HL-60 (cell line): ENCODE data around the gene FOXP4.

Experiments used
- DNase-seq, 2 experiments: peaks; one replicate each; pipeline ENCODE4 v3.0.0-alpha.2; 2010 to 2020; ENCODE audit warnings: low read depth in 1 of 2, low spot score in 1 of 2
- H3K27ac ChIP-seq: fragments of 250-450 bp; sonication (Bioruptor Pico); replicated peaks from 2 replicates; pipeline ENCODE4 v1.5.1; 2020; ENCODE audit warnings: mild to moderate bottlenecking, moderate library complexity
- H3K27me3 ChIP-seq: fragments of 250-450 bp; sonication (Bioruptor Pico); 2 replicates; pipeline ENCODE4 v1.5.1; 2021; ENCODE audit warnings: mild to moderate bottlenecking, moderate library complexity; ENCODE audit not compliant: insufficient read depth, poor library complexity, severe bottlenecking
- H3K4me3 ChIP-seq: replicated peaks from 2 replicates; pipeline ENCODE4 v1.5.1; 2011; ENCODE audit warnings: mild to moderate bottlenecking, control low read depth, low read length; ENCODE audit not compliant: insufficient read depth
- GABPA ChIP-seq: IDR thresholded peaks from 2 replicates; pipeline ENCODE4 v1.6.1; 2012; ENCODE audit warnings: low read depth
- POLR2AphosphoS5 ChIP-seq: IDR thresholded peaks from 2 replicates; pipeline ENCODE4 v1.6.1; 2012; ENCODE audit warnings: low read depth
- SPI1 ChIP-seq: IDR thresholded peaks from 2 replicates; pipeline ENCODE4 v1.6.1; 2012; ENCODE audit warnings: low read depth, mild to moderate bottlenecking, borderline replicate concordance
- TF ChIP-seq, protein P1 (sequence below): IDR thresholded peaks from one replicate; pipeline ENCODE4 v1.5.1; 2011; ENCODE audit warnings: low read length, control low read depth, inconsistent platforms; ENCODE audit not compliant: insufficient read depth
- TF ChIP-seq, protein P2 (sequence below): IDR thresholded peaks from 2 replicates; pipeline ENCODE4 v1.6.1; 2012; ENCODE audit warnings: low read depth; ENCODE audit not compliant: insufficient replicate concordance

FOXP4 gene

DNA sequence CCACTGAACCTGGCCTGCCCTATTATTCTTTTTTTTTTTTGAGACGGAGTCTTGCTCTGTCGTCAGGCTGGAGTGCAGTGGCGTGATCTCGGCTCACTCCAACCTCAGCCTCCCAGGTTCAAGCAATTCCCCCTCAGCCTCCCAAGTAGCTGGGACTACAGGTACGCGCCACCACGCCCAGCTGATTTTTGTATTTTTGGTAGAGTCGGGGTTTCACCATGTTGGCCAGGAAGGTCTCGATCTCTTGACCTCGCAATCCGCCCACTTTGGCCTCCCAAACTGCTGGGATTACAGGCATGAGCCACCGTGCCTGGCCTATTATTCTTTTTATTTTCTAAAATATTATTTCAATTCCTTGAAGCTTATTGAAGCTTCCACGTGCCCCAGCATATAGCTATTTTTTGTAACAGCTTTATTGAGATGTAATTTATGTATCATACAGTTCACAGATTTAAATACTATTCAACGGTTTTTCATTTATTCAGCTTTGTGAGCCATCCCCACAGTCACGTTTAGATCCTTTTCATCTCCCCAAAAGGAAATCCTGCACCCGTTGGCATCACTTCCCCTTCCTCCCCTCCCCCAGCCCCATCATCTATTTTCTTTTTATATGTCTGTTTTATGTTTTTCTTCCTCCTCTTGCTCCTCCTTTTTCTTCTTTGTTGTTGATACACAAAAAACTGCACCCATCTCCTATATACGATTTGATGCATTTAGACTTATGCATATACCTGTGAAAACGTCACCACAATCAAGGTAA, 78.6 kb downstream of the FOXP4 start:
- H3K27me3 ChIP-seq: no peaks in the 10 kb centered on the region
- TF ChIP-seq SPI1: peak; percentile 3; the same call in 1 of the 2 replicates
- TF ChIP-seq POLR2AphosphoS5: no peak
- H3K4me3 ChIP-seq: no peak overlapping the region
- DNase-seq: no peak
- H3K27ac ChIP-seq: no peak overlapping the region

DNA sequence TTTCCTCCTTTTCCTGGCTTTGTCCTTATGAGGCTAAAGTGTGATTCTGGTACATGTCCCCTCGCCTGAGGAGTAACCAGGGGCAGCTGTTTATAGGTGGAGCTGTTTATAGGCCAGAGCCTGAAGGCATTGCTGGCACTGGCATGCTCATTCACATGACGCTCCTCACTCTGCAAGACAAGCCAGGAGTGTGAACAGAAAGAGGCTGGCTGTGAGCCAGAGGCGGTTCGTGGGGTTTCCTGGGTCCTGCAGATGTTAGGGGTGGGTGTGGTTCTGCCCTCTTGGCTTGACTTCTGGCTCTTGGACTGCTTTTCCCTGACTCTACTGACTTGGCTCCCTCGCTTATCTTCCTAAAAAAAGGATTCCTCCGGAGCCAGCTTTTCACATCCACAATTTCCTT, 79.3 kb downstream of the FOXP4 start:
- no peaks in the 10 kb centered on the region for H3K27me3 ChIP-seq
- H3K27ac ChIP-seq: no peak overlapping the region
- DNase-seq: no peak
- no peak overlapping the region for H3K4me3 ChIP-seq
- no peak for TF ChIP-seq SPI1

DNA sequence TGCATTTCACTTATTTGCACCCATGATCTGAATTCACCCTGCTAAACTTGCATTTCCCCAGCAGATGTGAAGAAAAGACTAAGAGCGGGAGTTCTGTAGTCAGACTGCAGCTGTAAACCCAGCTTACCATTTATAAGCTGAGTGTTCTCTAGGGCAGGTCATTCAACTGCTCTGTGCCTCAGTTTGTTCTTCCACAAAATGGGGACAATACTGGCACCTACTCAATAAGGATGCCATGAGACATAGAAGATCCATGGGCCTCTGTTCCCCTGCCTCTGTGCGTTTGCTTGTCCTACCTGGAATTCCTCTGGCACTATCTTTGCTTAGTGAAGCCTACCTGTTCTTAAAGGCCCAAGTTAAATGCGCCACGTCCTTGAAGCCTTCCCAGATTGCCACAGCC, 79.8 kb downstream of the FOXP4 start:
- TF ChIP-seq POLR2AphosphoS5: no peak
- TF ChIP-seq SPI1: no peak
- TF ChIP-seq, protein P1, sequence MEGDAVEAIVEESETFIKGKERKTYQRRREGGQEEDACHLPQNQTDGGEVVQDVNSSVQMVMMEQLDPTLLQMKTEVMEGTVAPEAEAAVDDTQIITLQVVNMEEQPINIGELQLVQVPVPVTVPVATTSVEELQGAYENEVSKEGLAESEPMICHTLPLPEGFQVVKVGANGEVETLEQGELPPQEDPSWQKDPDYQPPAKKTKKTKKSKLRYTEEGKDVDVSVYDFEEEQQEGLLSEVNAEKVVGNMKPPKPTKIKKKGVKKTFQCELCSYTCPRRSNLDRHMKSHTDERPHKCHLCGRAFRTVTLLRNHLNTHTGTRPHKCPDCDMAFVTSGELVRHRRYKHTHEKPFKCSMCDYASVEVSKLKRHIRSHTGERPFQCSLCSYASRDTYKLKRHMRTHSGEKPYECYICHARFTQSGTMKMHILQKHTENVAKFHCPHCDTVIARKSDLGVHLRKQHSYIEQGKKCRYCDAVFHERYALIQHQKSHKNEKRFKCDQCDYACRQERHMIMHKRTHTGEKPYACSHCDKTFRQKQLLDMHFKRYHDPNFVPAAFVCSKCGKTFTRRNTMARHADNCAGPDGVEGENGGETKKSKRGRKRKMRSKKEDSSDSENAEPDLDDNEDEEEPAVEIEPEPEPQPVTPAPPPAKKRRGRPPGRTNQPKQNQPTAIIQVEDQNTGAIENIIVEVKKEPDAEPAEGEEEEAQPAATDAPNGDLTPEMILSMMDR: no peak
- TF ChIP-seq, protein P2, sequence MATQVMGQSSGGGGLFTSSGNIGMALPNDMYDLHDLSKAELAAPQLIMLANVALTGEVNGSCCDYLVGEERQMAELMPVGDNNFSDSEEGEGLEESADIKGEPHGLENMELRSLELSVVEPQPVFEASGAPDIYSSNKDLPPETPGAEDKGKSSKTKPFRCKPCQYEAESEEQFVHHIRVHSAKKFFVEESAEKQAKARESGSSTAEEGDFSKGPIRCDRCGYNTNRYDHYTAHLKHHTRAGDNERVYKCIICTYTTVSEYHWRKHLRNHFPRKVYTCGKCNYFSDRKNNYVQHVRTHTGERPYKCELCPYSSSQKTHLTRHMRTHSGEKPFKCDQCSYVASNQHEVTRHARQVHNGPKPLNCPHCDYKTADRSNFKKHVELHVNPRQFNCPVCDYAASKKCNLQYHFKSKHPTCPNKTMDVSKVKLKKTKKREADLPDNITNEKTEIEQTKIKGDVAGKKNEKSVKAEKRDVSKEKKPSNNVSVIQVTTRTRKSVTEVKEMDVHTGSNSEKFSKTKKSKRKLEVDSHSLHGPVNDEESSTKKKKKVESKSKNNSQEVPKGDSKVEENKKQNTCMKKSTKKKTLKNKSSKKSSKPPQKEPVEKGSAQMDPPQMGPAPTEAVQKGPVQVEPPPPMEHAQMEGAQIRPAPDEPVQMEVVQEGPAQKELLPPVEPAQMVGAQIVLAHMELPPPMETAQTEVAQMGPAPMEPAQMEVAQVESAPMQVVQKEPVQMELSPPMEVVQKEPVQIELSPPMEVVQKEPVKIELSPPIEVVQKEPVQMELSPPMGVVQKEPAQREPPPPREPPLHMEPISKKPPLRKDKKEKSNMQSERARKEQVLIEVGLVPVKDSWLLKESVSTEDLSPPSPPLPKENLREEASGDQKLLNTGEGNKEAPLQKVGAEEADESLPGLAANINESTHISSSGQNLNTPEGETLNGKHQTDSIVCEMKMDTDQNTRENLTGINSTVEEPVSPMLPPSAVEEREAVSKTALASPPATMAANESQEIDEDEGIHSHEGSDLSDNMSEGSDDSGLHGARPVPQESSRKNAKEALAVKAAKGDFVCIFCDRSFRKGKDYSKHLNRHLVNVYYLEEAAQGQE: no peak
- TF ChIP-seq GABPA: no peak
- DNase-seq: no peak
- Histone ChIP-seq H3K27ac (no peak overlapping the region), H3K4me3 (no peak overlapping the region), H3K27me3 (no peaks in the 10 kb centered on the region)

DNA sequence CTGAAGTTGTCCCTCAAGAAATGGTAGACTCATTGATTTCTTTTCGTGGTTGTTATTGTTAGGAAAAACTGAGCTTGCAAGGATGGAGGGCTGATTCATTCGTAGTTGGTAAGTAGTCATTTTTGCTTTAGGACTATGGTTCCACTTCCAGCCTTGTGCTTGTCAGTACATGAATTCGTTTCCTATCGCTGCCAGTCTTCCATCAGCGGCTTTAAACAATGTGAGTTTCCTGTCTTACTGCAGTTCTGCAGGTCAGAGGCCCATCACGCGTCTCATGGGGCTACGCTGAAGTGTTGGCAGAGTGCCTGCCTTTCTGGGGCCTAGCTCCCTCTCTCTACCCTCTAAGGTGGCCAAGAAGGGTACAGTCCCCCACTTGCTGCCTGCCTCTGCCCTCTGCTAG, 80.7 kb downstream of the FOXP4 start:
- Histone ChIP-seq H3K4me3 (no peak overlapping the region), H3K27ac (no peak overlapping the region), H3K27me3 (no peaks in the 10 kb centered on the region)
- TF ChIP-seq GABPA (no peak), SPI1 (no peak), POLR2AphosphoS5 (no peak)
- TF ChIP-seq, protein P1: no peak
- TF ChIP-seq, protein P2: no peak
- DNase-seq: no peak

DNA sequence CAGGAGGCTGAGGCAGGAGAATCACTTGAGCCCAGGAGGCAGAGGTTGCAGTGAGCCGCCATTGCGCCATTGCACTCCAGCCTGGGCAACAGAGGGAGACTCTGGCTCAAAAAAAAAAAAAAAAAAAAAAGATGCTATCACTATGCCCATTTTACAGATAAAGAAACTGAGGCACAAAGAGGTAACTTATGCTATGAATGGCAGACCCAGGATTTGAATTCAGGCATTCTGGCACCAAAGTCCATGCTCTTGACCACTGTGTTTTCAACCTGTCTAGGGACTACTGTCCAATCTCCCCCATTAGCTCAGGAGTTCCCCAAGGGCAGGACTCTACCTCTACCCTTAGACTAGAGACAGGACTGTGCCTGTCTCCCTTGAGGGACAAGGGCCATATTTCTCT, 82.9 kb downstream of the FOXP4 start:
- no peak for DNase-seq
- H3K4me3 ChIP-seq: no peak overlapping the region
- TF ChIP-seq POLR2AphosphoS5 (no peak), SPI1 (no peak), GABPA (no peak)
- TF ChIP-seq, protein P2: no peak
- TF ChIP-seq, protein P1: no peak
- no peak overlapping the region for H3K27ac ChIP-seq
- peaks cover 3% of the 10 kb centered on the region for H3K27me3 ChIP-seq
